CD4-positive, alpha-beta T cell treated with Interleukin-17A for 1 hour (primary cell): ENCODE measurements around the gene OSBPL10.
"Not testable (repeated sequence)": the region's sequence is repeated elsewhere in the genome, so short reads cannot be mapped to it uniquely, and the experiment has no call there.

Experiments
- DNase-seq: peaks from one replicate; pipeline ENCODE4 v3.0.0-alpha.2; 2020

OSBPL10 gene

DNA sequence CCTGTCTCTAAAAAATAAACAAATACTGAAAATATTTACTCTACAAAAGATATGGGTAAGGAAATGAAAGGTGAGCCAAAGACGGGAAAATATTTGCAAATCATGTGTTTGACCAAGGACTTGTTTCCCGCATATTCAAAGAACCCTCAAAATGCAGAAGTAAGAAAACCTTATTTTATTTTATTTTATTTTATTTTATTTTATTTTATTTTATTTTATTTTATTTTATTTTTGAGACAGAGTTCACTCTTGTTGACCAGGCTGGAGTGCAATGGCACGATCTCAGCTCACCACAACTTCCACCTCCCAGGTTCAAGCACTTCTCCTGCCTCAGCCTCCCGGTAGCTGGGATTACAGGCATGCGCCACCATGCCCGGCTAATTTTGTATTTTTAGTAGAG, 11.9 kb upstream of the OSBPL10 start:
- not testable (repeated sequence) for DNase-seq

DNA sequence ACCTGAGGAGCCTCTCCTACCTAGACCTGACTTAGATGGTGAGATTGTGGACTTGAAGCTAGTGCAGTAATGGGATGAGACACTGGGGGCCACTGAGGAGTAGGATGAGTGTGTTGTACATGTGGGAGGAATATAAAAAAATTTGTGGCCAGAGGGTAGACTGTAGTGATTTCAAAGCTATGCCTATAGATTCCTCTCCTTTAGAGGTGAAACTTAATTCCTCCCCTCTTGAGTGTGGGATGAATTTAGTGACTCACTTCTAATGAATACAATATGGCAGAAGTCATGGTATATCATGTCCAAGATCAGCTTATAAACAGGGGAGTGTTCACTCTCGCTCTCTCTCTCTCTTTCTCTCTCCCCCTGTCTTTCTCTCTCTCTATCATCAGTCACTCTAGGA, 7.2 kb upstream of the OSBPL10 start:
- DNase-seq: no peak

DNA sequence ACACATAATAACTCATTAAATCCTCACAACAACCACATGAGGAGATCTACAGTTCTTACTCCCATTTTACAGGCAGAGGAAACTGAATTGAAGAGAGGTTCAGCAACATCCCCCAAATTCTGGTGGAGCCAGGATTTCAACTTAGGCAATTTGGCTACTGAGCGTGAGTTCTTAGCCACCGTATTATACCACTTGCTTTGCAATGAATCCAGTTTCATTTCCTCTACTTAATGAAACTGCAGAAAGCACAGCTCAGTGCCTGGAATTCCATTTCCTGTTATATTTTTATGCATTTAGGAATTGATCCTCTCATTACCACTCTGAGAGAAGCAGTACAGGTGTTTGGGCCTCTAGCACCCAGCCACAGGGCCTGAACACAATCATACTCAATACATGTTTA, 4.8 kb upstream of the OSBPL10 start:
- no peak for DNase-seq

DNA sequence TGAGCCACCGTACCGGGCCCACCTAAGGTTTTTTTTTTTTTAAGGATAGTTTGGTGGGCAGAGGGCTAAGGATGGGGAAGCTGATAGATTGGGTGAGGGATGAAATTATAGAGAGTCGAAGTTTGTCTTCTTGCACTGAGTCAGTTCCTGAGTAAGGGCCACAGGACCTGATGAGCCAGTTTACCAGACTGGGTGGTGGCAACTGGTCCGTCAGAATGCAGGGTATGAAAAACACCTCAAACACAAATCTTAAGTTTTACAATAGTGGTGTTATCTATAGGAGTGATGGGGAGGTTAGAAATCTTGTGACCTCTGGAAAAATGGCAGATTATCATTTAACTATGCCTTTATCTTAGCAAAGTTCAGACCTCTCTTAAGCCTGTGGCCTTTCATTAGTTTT, 3.3 kb upstream of the OSBPL10 start:
- DNase-seq: no peak

DNA sequence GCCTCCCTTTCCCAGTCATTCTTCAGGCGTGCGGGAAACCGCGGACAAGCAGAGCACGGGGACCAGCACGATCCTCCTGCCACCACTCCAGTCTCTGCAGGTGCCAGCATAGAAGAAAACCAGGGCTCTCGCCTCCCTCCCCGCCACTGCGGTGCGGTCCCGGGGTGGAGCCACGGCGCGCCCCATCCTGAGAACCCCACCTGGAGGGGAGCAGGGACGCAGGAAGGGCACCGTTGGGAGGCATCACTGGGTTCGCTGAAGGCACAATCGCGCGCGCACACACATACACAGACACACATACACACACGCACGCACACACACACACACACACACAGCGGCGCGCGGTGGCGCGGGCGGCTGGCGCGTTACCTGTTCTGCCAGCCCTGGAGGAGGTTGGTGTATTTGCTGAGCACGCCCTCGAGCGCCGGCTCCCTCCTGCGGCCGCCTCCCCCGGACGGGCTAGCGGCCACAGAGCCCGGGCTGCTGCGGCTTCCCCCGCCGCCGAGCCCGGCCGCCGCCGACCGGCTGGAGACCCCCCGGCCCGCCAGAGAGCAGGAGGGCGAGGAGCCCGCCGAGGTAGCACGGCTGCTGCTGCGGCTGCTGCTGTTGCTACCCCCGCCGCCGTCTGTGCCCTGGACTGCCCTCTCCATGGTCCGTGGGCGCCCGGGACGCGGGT, 394 bp downstream of the OSBPL10 start:
- DNase-seq: peak; percentile 1

DNA sequence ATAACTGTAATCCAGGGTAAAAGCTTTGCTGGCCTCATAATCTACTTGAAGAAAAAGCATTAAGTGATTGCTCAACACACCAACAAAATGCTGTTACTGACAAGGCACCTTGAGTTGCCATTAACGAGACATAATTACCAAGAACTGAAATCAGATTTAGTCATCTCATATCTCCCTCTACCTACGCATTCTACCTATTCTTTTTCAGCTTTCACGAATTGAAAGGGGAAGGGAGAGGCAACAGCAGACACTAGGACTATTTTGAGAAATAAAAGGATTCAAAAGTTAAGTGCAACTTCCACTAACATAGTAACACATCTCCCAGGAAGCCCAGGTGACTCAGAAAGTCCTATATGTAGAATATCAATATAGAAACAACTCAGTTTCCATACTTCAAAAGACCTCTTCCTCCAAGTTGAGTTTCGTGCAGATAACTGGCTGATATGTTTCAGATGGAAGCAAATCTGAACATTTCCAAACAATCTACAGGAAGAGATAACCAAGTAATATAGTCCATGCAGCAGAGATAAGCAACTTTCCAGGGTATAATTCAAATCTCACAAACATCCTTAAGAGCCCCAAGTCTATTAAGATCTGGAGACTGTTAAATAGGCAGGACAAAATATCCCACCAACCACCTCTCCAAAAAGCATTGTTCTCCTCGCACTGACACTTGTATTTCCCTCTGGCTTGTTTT, 1.9 kb downstream of the OSBPL10 start:
- no peak for DNase-seq

DNA sequence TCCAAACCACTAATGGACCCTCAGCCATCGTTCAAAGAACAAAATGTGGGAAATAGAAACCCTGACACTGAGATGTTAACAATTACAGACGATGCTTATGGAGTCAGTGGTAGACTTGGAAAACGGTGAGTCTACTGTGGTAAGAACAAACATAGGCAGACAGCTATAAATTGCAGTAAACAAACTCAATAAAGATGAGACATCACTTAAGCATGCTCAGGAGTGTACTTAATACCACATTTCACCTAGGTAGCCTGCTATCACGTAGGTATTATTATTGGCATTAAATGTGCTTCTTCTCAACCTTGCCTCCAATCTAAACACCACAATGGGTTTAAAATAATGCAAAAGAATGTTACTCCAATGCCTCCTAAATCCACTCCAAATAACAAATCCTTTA, 2.5 kb downstream of the OSBPL10 start:
- DNase-seq: no peak

DNA sequence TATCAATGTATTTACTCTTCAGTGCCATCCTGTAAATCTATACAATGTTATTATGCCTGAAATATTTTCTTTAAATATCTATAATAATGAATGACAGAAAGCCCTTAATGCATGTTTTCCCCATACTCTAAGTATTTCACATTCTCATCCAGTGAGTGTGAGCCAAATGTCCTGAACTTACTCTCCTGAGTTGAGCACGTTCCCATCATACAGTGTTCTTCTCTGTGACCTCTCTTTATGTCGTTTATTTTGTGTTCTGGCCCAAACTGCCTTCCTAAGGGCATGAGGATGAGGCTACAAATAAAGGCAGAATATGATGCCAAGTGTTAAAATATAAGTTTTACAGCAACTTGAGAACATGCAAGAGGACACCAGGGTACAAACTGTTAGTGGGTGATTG, 3.3 kb downstream of the OSBPL10 start:
- no peak for DNase-seq

DNA sequence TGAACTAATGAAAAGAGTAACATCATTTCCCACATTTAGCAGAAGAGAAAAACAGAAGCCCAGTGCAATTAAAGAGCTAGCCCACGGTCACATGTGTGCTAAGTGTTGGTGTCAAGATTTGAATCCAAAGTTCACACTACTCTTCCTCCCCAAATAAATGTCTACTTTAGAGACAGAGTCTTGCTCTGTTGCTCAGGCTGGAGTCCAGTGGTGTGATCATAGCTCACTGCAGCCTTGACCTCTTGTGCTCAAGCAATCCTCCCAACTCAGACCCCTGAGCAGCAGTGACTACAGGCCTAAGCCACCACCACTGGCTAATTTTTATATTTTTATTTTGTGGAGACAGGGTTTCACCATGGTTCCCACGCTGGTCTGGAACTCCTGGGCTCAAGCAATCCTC, 4.8 kb downstream of the OSBPL10 start:
- no peak for DNase-seq

DNA sequence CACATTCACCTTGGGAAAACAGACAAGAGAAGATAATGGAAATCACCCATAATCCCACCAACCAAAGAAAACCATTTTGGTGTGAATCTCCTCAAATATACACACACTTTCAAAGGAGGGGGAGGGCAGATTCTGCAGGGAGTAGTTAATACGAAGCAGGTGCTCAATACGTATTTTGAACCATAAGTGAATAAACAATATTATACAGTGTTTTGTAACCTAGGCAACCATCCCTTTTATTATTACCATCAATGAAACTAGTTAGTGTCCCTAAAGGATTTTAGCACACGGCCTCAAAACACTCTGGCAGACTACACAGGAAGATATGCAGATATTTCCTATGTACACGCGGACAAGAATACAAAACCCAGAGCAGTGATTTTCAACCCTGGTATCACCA, 6.1 kb downstream of the OSBPL10 start:
- DNase-seq: no peak

DNA sequence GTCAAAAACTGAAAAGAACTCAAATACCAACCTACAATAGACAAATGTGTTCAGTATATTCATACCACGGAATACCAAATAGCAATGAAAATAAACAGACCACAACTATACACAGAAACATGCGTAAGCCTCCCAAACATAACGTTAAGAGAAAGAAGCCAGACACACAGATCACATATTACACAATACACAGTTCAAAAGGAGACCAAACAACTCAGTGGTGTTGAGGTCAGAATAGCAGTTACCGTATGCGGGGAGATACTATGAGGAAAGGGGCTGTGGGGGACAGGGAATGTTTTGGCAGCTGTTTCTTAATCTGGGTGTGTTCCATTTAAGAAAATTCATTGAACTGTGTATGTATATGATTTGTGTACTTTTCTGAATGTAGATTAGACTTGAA, 6.6 kb downstream of the OSBPL10 start:
- DNase-seq: no peak

DNA sequence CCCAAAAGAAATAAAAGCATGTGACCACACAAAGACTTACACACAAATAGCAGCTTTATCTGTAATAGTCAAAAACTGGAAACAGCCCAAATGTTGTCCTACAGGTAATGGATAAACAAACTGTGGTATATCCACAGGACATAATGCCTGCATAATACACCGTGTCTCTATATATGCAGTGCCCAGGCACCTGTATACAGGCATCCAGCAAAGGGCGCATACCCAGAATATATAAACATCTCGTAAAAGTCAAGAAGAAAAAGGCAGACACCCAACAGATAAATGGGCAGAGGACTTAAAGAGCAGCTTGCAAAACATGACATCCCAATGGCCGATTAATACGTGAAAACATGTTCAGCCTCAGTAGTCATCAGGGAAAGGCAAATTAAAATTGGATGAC, 7.2 kb downstream of the OSBPL10 start:
- DNase-seq: no peak

DNA sequence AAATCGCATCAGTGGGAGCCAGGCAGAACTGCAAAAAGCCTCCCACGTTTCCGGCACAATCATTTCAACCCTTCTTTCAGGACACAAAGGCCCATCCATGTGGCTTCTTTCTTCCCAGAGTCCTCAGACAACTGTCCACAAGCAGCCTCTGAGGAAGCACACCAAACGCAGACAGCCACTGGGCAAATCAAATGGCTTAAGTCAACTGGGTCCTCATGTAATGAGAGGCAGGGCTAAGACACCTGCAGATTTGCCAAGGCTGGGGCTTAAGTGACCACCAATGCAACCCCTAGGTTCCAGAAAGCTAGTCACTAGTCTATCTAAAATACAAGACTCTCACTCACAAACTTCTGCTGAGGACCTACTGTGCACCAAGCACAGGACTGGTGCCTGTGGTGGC, 8.0 kb downstream of the OSBPL10 start:
- no peak for DNase-seq

DNA sequence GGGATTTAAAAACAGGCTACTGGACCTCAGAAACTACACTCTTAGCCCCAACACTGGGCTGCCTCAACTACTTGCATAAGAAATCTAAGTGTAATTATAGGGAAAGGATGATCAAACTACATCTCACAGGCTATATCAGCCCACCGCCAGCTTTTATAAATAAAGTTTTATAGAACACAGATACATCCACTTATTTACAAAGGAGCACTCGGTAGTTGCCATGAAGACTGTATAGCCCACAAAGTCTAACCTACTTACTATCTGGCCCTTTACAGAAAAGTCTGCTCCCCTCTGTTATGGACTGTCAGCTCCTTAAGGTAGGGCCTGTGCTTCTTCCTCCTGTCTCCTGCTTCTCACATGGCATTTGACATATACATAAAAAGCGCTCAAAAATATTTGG, 9.5 kb downstream of the OSBPL10 start:
- DNase-seq: no peak

DNA sequence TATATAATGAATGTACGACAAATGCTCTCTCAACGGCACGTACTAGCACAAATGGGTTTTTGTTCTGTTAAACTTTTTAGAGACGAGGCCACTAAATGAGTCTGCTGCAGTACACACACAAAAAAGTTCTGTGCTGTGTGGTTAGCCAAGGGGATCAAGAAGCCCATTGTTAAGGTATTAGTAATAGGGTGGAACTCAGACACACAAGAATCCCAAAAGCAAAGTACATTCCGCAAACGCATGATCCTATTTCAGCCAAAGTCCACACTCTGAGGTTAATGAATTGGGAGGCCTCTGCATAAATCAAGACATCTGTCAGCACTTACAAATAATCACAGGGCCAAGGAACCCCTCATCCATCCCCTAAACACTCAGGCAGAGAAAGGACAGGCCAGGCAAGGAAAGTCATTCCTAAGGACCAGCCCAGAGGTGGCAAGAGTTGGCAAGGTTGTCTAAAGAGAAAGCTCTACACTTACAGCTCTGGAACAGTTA, 12.1 kb downstream of the OSBPL10 start:
- no peak for DNase-seq

DNA sequence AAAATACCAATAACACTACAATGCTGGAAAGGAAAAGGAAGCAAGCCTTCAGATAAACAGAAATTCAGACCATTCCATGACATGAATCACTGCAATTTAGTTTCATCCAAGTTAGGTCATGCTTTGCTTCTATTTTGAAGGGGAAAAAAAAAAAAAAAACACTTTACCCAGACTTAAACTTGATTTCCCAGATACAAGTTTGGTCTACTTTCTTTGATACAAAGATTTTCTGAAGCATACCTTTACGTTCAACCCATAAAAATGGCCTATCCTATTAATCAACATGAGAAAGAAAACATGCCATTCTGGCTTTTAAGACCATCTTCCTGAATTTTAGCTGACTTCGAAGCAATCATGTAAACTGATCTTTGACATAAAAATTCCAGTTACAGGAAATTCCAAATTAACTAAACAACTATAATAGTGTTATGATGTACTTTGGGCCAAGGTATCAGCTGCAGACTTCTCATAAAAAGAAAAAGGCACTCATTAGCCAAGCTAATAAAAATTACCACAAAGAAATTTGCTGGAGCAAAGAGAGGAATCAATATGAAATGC, 12.6 kb downstream of the OSBPL10 start:
- no peak for DNase-seq

DNA sequence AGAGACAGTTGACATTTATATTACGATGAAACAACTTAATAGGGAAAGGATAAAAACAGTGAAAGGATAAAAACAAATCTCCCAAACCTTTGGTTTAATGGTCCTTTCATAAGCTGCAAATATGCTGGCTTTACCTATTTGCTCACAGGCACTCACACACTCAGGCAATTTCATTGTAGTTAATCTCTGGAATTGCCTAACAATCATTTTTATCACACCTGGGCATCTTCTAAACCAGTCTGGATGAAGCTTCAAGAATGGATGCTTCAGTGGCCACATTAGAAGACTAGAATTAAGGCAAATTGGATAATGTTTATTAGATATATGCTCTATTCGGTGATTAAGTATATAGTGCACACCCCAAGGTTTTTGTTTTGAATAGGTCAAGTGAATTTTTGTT, 13.5 kb downstream of the OSBPL10 start:
- no peak for DNase-seq

DNA sequence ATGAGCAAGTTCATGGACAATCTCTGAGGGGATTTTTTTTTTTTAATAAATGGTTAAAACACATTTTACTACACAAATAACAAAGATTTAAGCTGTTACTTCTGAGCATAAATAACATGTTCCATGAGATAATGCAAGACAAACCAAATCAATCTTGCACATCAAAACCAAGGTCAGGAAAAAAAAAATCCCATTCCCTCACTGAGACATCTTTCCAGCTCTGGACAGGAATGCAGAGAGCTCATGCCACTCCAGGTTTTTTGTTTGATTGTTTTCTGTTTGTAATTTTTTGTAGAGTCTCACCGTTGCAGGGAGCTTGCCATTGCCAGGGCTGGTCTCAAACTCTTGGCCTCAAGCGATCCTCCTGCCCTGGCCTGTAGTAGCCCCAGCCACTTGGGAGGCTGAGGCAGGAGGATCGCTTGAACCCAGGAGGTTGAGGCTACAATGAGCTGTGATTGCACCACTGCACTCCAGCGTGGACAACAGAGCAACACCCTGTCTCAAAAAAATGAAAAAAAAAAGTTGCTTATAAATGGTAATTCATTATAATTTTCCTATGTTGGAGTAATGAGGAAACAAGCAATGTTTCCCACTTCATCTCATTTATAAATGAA, 14.0 kb downstream of the OSBPL10 start:
- no peak for DNase-seq

DNA sequence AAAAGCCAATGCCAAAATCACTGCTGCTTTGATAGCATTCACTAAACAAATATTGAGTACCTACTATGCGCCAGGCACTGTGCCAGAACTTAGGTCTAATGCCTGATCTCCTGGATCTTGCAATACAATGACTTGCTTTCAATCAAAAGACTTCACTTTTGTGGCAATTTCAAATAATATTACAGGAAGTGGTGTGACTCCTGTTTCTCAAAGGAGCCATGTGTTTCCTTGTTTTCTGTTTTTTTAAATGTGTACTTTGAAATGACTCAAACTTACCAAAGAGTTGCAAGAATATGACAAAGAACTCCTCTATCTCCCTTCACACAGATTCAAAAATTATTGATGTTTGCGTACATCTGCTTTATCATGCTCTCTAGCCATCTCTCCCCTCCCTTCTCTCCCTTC, 18.3 kb downstream of the OSBPL10 start:
- DNase-seq: no peak

DNA sequence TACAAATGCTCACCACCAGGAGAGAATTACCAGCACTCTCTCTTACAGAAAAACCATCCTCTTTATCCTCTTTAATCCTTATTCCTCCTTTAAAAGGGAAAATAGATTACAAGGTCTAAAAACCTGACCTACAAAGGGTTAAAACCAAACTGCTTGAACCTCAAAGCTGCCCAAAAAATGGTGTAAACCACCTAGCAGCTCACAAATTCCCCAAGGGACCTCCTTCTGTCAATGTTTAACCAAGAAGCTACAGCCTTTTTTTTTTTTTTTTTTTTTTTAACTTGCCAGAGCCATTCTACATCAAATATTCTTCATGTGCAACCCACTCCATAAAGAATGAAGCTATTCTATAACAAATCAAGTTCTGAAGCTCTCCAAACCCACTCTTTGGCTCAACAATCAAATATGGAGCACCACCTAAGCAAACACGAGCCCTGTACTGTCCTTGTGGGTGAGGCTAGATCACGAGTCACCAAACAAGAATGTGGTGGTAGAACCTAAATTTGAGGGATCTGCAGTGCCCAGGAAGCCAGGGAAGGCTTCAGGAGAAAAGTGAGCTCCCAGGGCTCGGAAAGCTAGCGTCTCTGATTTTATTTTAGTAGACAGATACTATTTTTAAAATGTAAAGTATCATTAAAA, 20.1 kb downstream of the OSBPL10 start:
- no peak for DNase-seq

DNA sequence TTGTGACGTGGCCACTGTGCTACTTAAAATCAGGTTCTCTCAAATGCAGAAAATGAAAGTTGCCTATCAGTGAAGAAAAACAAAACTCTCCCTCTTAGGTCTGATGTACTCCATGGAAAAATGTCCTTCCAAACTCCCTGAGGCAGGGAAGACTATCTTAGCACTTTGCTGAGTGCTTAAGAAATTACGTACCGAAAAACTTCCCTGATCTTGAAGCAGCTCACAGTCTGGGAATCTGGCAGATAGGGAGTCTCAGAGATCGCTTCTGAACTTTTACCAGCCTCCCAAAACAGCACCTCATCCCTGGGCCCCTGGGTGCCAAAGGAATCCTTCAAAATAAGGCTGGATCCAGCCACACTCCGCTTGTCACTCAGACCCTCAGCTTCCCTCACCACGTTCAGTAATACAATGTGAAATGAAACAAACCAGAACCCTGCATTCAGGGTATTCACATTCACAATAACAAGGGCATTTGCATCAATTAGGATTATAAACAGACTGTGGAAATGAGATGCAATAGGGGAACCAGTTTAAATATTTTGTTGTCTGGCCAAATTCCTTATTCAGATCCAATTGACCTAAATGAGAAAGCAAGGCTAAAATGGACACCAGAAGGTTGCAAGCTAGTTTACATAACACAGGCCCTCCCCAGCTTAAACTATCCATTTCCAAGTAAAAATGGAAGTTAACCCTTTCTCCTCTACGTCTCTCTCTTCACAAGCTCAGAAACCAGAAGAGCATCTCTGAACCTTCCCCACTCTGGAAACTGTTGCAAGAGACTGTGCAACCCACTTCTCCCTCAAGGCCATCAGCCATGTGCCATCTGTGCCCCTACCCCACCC, 20.9 kb downstream of the OSBPL10 start:
- no peak for DNase-seq

DNA sequence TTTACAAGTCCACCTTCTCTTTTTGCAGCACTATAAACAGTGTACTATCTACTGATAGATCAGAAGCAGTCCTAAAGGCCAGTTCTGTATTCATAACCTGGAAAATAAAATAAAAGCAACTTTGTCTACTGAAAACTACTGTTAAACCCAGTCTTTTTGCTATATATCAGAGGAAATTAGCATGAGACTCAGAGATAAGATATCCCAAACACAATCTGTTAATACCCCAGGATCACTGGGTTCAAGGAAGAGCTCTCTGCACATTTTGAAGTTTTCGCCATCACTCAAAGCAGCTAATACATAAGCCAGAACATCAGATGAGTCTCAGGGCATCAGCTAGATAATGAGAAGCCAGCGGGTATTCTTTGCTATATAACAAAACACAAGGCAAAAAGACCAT, 21.8 kb downstream of the OSBPL10 start:
- no peak for DNase-seq

DNA sequence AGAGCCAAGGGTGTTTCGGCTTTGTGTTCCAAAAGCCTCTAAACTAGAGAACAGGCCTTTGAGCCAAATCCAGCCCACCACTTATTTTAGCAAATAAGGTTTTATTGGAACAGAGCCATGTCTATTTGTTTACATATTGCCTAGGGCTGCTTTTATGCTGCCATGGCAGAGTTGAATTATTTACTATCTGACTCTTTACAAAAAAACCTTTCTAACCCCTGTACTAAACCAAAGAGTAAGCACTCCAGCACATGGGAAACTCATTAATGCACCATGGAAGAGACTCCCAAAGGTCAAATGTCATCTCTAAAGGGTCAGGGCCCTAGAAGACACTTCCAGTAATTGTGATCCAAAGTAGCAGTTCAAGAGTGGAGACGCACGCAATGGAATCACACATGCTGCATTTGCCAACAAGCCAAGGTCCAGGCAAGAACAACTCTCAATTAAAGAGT, 22.3 kb downstream of the OSBPL10 start:
- no peak for DNase-seq
